ENCODE results near the gene CCDC82. TPM values are rescaled to one million over a fixed set of nuclear protein-coding genes. Genes with fewer than 3 reads are reported as not detected.

Gene CCDC82
- total RNA-seq, 1 experiment from 2014 or later = 20.1 TPM

- Mint-ChIP-seq H3K9me3 (ENCODE audit: low read depth, unreplicated experiment) (no peaks in the 10 kb centered on the region), H3K36me3 (ENCODE audit: insufficient read depth, unreplicated experiment) (peaks cover 32% of the 10 kb centered on the region), H3K4me1 (ENCODE audit: low read depth, unreplicated experiment) (peaks cover 73% of the 10 kb centered on the region), H3K4me3 (ENCODE audit: low read depth, unreplicated experiment) (peak overlapping the region; percentile 37), H3K27me3 (ENCODE audit: unreplicated experiment) (no peaks in the 10 kb centered on the region), H3K27ac (ENCODE audit: unreplicated experiment) (peak overlapping the region; percentile 95)
- CTCF ChIA-PET = interaction anchor here (0.7 to 1.8 kb wide), 5 partner anchors 14 to 79 kb away, joined by 3 to 6 read pairs (median 4); partner anchors contain the start of genes CCDC82, JRKL and MAML2
- DNase-seq = no peak
- BruUV-seq (replicated peaks) = no TSS peak
- no peak for TF ChIP-seq CTCF (IDR thresholded peaks at IDR 0.05; ENCODE audit: unreplicated experiment)
- intact Hi-C loops (cut with micrococcal nuclease; ENCODE audit: unreplicated experiment) = loop anchor here (5.0 kb wide), 1 partner anchor 34 kb away; no protein-coding TSS in a partner anchor
Measured at GRCh38 chr11:96311120-96311568, 78.6 kb downstream of the CCDC82 start.

GRCh38 chr11:96310236-96310635 is 79.5 kb downstream of the CCDC82 start:
- DNase-seq = no peak
- Mint-ChIP-seq H3K36me3 (ENCODE audit: insufficient read depth, unreplicated experiment) (peaks cover 28% of the 10 kb centered on the region), H3K4me1 (ENCODE audit: low read depth, unreplicated experiment) (peaks cover 64% of the 10 kb centered on the region), H3K27ac (ENCODE audit: unreplicated experiment) (no peak overlapping the region), H3K4me3 (ENCODE audit: low read depth, unreplicated experiment) (no peak overlapping the region), H3K27me3 (ENCODE audit: unreplicated experiment) (no peaks in the 10 kb centered on the region), H3K9me3 (ENCODE audit: low read depth, unreplicated experiment) (no peaks in the 10 kb centered on the region)
- BruUV-seq (replicated peaks) = no TSS peak
- no peak for TF ChIP-seq CTCF (IDR thresholded peaks at IDR 0.05; ENCODE audit: unreplicated experiment)
- intact Hi-C loops (cut with micrococcal nuclease; ENCODE audit: unreplicated experiment) = loop anchor here (5.0 kb wide), 1 partner anchor 33 kb away; no protein-coding TSS in a partner anchor
- CTCF ChIA-PET = interaction anchor here (1.6 to 1.8 kb wide), 2 partner anchors 15 to 30 kb away, joined by 4 to 6 read pairs; no protein-coding TSS in a partner anchor

- H3K4me1 Mint-ChIP-seq (ENCODE audit: low read depth, unreplicated experiment) = peaks cover 58% of the 10 kb centered on the region
- H3K9me3 Mint-ChIP-seq (ENCODE audit: low read depth, unreplicated experiment) = no peaks in the 10 kb centered on the region
- TF ChIP-seq CTCF (IDR thresholded peaks at IDR 0.05; ENCODE audit: unreplicated experiment) = no peak
- intact Hi-C loops (cut with micrococcal nuclease; ENCODE audit: unreplicated experiment) = loop anchor here (1.0 to 10.0 kb wide), 3 partner anchors 15 to 65 kb away; no protein-coding TSS in a partner anchor
- BruUV-seq (replicated peaks) = no TSS peak
- H3K4me3 Mint-ChIP-seq (ENCODE audit: low read depth, unreplicated experiment) = no peak overlapping the region
- H3K27ac Mint-ChIP-seq (ENCODE audit: unreplicated experiment) = peak overlapping the region; percentile 56
- no peak for DNase-seq
- CTCF ChIA-PET = interaction anchor here (0.7 to 1.8 kb wide), 2 partner anchors 15 to 34 kb away, joined by 3 to 4 read pairs; partner anchors contain the start of gene MAML2
- peaks cover 25% of the 10 kb centered on the region for H3K36me3 Mint-ChIP-seq (ENCODE audit: insufficient read depth, unreplicated experiment)
- H3K27me3 Mint-ChIP-seq (ENCODE audit: unreplicated experiment) = no peaks in the 10 kb centered on the region
Measured at GRCh38 chr11:96309643-96310017, 80.1 kb downstream of the CCDC82 start.

GRCh38 chr11:96309016-96309642 is 80.6 kb downstream of the CCDC82 start:
- Mint-ChIP-seq H3K4me3 (ENCODE audit: low read depth, unreplicated experiment) (no peak overlapping the region), H3K27me3 (ENCODE audit: unreplicated experiment) (no peaks in the 10 kb centered on the region), H3K27ac (ENCODE audit: unreplicated experiment) (peak overlapping the region; percentile 56), H3K9me3 (ENCODE audit: low read depth, unreplicated experiment) (no peaks in the 10 kb centered on the region), H3K4me1 (ENCODE audit: low read depth, unreplicated experiment) (peaks cover 58% of the 10 kb centered on the region), H3K36me3 (ENCODE audit: insufficient read depth, unreplicated experiment) (peaks cover 20% of the 10 kb centered on the region)
- BruUV-seq (replicated peaks) = no TSS peak
- no peak for TF ChIP-seq CTCF (IDR thresholded peaks at IDR 0.05; ENCODE audit: unreplicated experiment)
- CTCF ChIA-PET = interaction anchor here (0.7 to 1.8 kb wide), 2 partner anchors 16 to 34 kb away, joined by 3 to 4 read pairs; partner anchors contain the start of gene MAML2
- no peak for DNase-seq
- intact Hi-C loops (cut with micrococcal nuclease; ENCODE audit: unreplicated experiment) = loop anchor here (1.0 to 10.0 kb wide), 2 partner anchors 15 to 64 kb away; no protein-coding TSS in a partner anchor

Measured in Calu3 (cell line).